IMR-90 (cell line): ENCODE data around the gene KLHL12. TPM values are rescaled to one million over a fixed set of nuclear protein-coding genes. Genes with fewer than 3 reads are reported as not detected.

Experiments used
- ATAC-seq: fragments of 200-7000 bp; cut with Tn5 transposase; 2 replicates; pipeline ENCODE4 v1.9.1; 2020; ENCODE audit warnings: low read depth, mild to moderate bottlenecking, moderate library complexity
- BruUV-seq: library from RNA; stranded (reverse); fragments of 400-500 nt; replicated peaks from 2 replicates; lab custom pipeline; 2021; lab: Mats Ljungman, UMichigan
- CTCF ChIA-PET: fragments of 300-600 bp; formaldehyde crosslinking; extraction: SDS; loops from one replicate; lab custom pipeline; 2021; ENCODE audit warnings: antibody characterized with exemption; lab: Yijun Ruan, JAX
- POLR2A ChIA-PET: fragments of 300-600 bp; sonication (Branson Sonifier 250); formaldehyde crosslinking; loops from one replicate; lab custom pipeline; 2022; ENCODE audit warnings: antibody characterized with exemption; ENCODE audit not compliant: unreplicated experiment; lab: Charles Lee
- DNase-seq: peaks from one replicate; pipeline ENCODE4 v3.0.0; 2013
- H2AFZ ChIP-seq: replicated peaks from 2 replicates; pipeline ENCODE3; 2013; ENCODE audit warnings: low read length, mild to moderate bottlenecking; ENCODE audit not compliant: poor library complexity
- H2AK5ac ChIP-seq: 2 replicates; pipeline ENCODE4 v1.6.1; 2013; ENCODE audit warnings: low read depth, low read length, inconsistent platforms
- H2AK9ac ChIP-seq: replicated peaks from 2 replicates; pipeline ENCODE3; 2013; ENCODE audit warnings: mild to moderate bottlenecking, low read depth, low read length, moderate library complexity; ENCODE audit not compliant: poor library complexity
- H2BK120ac ChIP-seq: 2 replicates; pipeline ENCODE4 v1.6.1; 2013; ENCODE audit warnings: low read depth, low read length, inconsistent platforms
- H2BK15ac ChIP-seq: 3 replicates; pipeline ENCODE4 v1.6.1; 2013; ENCODE audit warnings: low read depth, low read length, inconsistent platforms
- H2BK20ac ChIP-seq: 2 replicates; pipeline ENCODE4 v1.6.1; 2013; ENCODE audit warnings: low read depth, mild to moderate bottlenecking, inconsistent platforms, low read length, moderate library complexity
- H2BK5ac ChIP-seq: 2 replicates; pipeline ENCODE4 v1.6.1; 2013; ENCODE audit warnings: mild to moderate bottlenecking, low read depth, low read length, inconsistent platforms; ENCODE audit not compliant: poor library complexity, severe bottlenecking
- H3K14ac ChIP-seq: replicated peaks from 2 replicates; pipeline ENCODE4 v1.6.1; 2013; ENCODE audit warnings: low read depth, low read length, inconsistent platforms
- H3K18ac ChIP-seq: 2 replicates; pipeline ENCODE4 v1.6.1; 2013; ENCODE audit warnings: low read depth, low read length, control low read depth
- H3K23ac ChIP-seq: 2 replicates; pipeline ENCODE4 v1.6.1; 2013; ENCODE audit warnings: low read depth, low read length, inconsistent platforms
- H3K27ac ChIP-seq: 2 replicates; pipeline ENCODE4 v1.5.1; 2013; ENCODE audit warnings: mild to moderate bottlenecking, control low read depth, low read length; ENCODE audit not compliant: insufficient read depth
- H3K27me3 ChIP-seq: 2 replicates; pipeline ENCODE4 v1.6.1; 2013; ENCODE audit warnings: low read length; ENCODE audit not compliant: control insufficient read depth, insufficient read depth
- H3K36me3 ChIP-seq: 2 replicates; pipeline ENCODE4 v1.6.1; 2013; ENCODE audit warnings: low read length, mixed read lengths; ENCODE audit not compliant: control insufficient read depth, insufficient read depth
- H3K4ac ChIP-seq: 2 replicates; pipeline ENCODE4 v1.6.1; 2013; ENCODE audit warnings: low read depth, low read length, inconsistent platforms
- H3K4me1 ChIP-seq: 2 replicates; pipeline ENCODE4 v1.6.1; 2013; ENCODE audit warnings: low read length, mixed read lengths; ENCODE audit not compliant: control insufficient read depth, insufficient read depth
- H3K4me2 ChIP-seq: 2 replicates; pipeline ENCODE4 v1.6.1; 2013; ENCODE audit warnings: low read depth, mild to moderate bottlenecking, control low read depth, low read length, moderate library complexity
- H3K4me3 ChIP-seq: 2 replicates; pipeline ENCODE4 v1.5.1; 2013; ENCODE audit warnings: low read depth, mild to moderate bottlenecking, control low read depth, low read length, moderate library complexity; ENCODE audit not compliant: insufficient read depth
- H3K56ac ChIP-seq: 2 replicates; pipeline ENCODE4 v1.6.1; 2013; ENCODE audit warnings: low read length, inconsistent platforms; ENCODE audit not compliant: insufficient read depth; ENCODE audit errors: extremely low read depth
- H3K79me1 ChIP-seq, 2 experiments: 2 replicates each; pipeline ENCODE4 v1.6.1; 2013; ENCODE audit warnings: low read length in 2 of 2, inconsistent platforms in 1 of 2, low read depth in 1 of 2
- H3K9ac ChIP-seq: 2 replicates; pipeline ENCODE4 v1.6.1; 2013; ENCODE audit warnings: low read depth, low read length, control low read depth
- H3K9me1 ChIP-seq: 2 replicates; pipeline ENCODE4 v1.6.1; 2013; ENCODE audit warnings: low read length, inconsistent platforms; ENCODE audit not compliant: insufficient read depth
- H3K9me3 ChIP-seq: 2 replicates; pipeline ENCODE4 v1.6.1; 2013; ENCODE audit warnings: low read length; ENCODE audit not compliant: control insufficient read depth, insufficient read depth
- H4K20me1 ChIP-seq: 2 replicates; pipeline ENCODE4 v1.6.1; 2013; ENCODE audit warnings: low read length, inconsistent platforms; ENCODE audit not compliant: insufficient read depth
- H4K5ac ChIP-seq: 2 replicates; pipeline ENCODE4 v1.6.1; 2013; ENCODE audit warnings: mild to moderate bottlenecking, low read depth, low read length, control low read depth
- H4K8ac ChIP-seq, 2 experiments: 2 replicates each; pipeline ENCODE4 v1.6.1; 2013; ENCODE audit warnings: low read depth in 2 of 2, low read length in 2 of 2, control low read depth in 1 of 2, inconsistent platforms in 1 of 2
- H4K91ac ChIP-seq: 2 replicates; pipeline ENCODE4 v1.6.1; 2013; ENCODE audit warnings: low read depth, low read length, inconsistent platforms; ENCODE audit not compliant: insufficient read depth
- BHLHE40 ChIP-seq: fragments of 150-350 bp; IDR thresholded peaks from 2 replicates; pipeline ENCODE4 v1.6.1; 2016; ENCODE audit warnings: mild to moderate bottlenecking, low read depth, low read length
- CTCF ChIP-seq: conservative IDR thresholded peaks from 2 replicates; pipeline ENCODE4 v1.5.1; 2012; ENCODE audit warnings: mild to moderate bottlenecking, low read depth, low read length, improper control_type of control experiment
- FOS ChIP-seq: fragments of 150-350 bp; IDR thresholded peaks from 2 replicates; pipeline ENCODE4 v1.6.1; 2016; ENCODE audit warnings: low read depth, low read length
- MAFK ChIP-seq: IDR thresholded peaks from 2 replicates; pipeline ENCODE4 v1.6.1; 2012; ENCODE audit warnings: low read depth, low read length, improper control_type of control experiment
- MXI1 ChIP-seq: IDR thresholded peaks from 2 replicates; pipeline ENCODE4 v1.6.1; 2012; ENCODE audit warnings: low read depth, mild to moderate bottlenecking, low read length, moderate library complexity, borderline replicate concordance
- POLR2A ChIP-seq: IDR thresholded peaks from 2 replicates; pipeline ENCODE4 v1.6.1; 2012; ENCODE audit warnings: mild to moderate bottlenecking, low read depth, low read length
- RAD21 ChIP-seq: IDR thresholded peaks from 2 replicates; pipeline ENCODE4 v1.6.1; 2012; ENCODE audit warnings: low read length, improper control_type of control experiment
- RFX5 ChIP-seq: IDR thresholded peaks from 2 replicates; pipeline ENCODE4 v1.8.0; 2012; ENCODE audit warnings: low read depth, mild to moderate bottlenecking, low read length, moderate library complexity
- SMC3 ChIP-seq: fragments of 150-350 bp; IDR thresholded peaks from 2 replicates; pipeline ENCODE4 v1.6.1; 2016; ENCODE audit warnings: low read depth, mild to moderate bottlenecking, antibody characterized with exemption, low read length, moderate library complexity
- WGBS, 2 experiments: methylation state at CpG; one replicate each; pipeline versions ENCODE4 v1.1.5 to v1.1.7; 2013; ENCODE audit warnings: missing lambda C conversion rate in 2 of 2; ENCODE audit not compliant: insufficient read length in 1 of 2; ENCODE audit errors: extremely low coverage in 2 of 2; 5-methylcytosine and 5-hydroxymethylcytosine counted together
- dilution Hi-C: fragments of 300-500 bp; cut with HindIII; formaldehyde crosslinking; loops from one replicate; pipeline ENCODE4 v1.14.3; 2018; ENCODE audit warnings: low sequenced_read_pairs; ENCODE audit not compliant: unreplicated experiment
- in situ Hi-C: fragments of 300-500 bp; cut with MboI; formaldehyde crosslinking; loops from 3 replicates; pipeline ENCODE4 v1.14.3; 2019; ENCODE audit warnings: low sequenced_read_pairs, inconsistent platforms, mixed read lengths
- intact Hi-C: fragments of 100-400 bp; cut with micrococcal nuclease; formaldehyde crosslinking; loops from 2 replicates; pipeline ENCODE4 v1.10.0; 2022
- polyA plus RNA-seq, 3 experiments: library from polyadenylated mRNA; depleted of rRNA; stranded (reverse); fragments of >200 nt; gene quantifications; 2 replicates each; pipeline ENCODE4 v1.2.3, GENCODE V29; 2012; ENCODE audit warnings: low replicate concordance in 1 of 3
- total RNA-seq: library from RNA; depleted of rRNA; stranded (reverse); fragments of >200 nt; gene quantifications from 2 replicates; pipeline ENCODE4 v1.2.3, GENCODE V29; 2012

The KLHL12 gene
- total and polyA plus RNA-seq, 2 of the 4 experiments (the other 2 are of a cell fraction), result 17.2 to 38.4 TPM

- no peak overlapping the region for H3K4me3 ChIP-seq
- no TSS peak for BruUV-seq
- H2BK5ac ChIP-seq, result no peak overlapping the region
- H4K91ac ChIP-seq, result no peak overlapping the region
- H4K20me1 ChIP-seq, result 0 out of 2 replicates have a peak, but pooled peaks cover 3% of the 10 kb centered on the region
- no peaks in the 10 kb centered on the region for H3K9me3 ChIP-seq
- H2BK120ac ChIP-seq, result no peak overlapping the region
- CTCF ChIA-PET, result no interaction called here
- DNase-seq, result no peak
- H3K9ac ChIP-seq, result no peak overlapping the region
- H2AFZ ChIP-seq, result no peak overlapping the region
- no peak overlapping the region for H2BK20ac ChIP-seq
- H3K18ac ChIP-seq, result no peak overlapping the region
- no peak overlapping the region for H3K23ac ChIP-seq
- TF ChIP-seq BHLHE40 (no peak), MAFK (no peak), RAD21 (no peak), RFX5 (no peak), SMC3 (no peak), POLR2A (no peak), CTCF (no peak), FOS (no peak), MXI1 (no peak)
- no peak overlapping the region for H3K4me2 ChIP-seq
- no peak overlapping the region for H3K27ac ChIP-seq
- POLR2A ChIA-PET, result no interaction called here
- no peak overlapping the region for H4K5ac ChIP-seq
- no peak overlapping the region for H3K14ac ChIP-seq
- no peak overlapping the region for H2AK9ac ChIP-seq
- H3K27me3 ChIP-seq, result no peaks in the 10 kb centered on the region
- WGBS, 2 experiments, result no CpG with 5 or more reads among the region's 2 CpGs
- dilution Hi-C loops (no loop called here), intact Hi-C loops (no loop called here), in situ Hi-C loops (no loop called here)
- H3K56ac ChIP-seq, result no peak overlapping the region
- no peak overlapping the region for H2BK15ac ChIP-seq
- H3K79me1 ChIP-seq, result peaks cover 3 to 9% of the 10 kb centered on the region in 2 experiments; a peak in 3 of 4 replicates
- H2AK5ac ChIP-seq, result no peak overlapping the region
- no peak overlapping the region for H4K8ac ChIP-seq
- no peaks in the 10 kb centered on the region for H3K4me1 ChIP-seq
- no peak overlapping the region for H3K4ac ChIP-seq
- ATAC-seq, result no peak
- H3K9me1 ChIP-seq, result no peaks in the 10 kb centered on the region
- peaks cover 48% of the 10 kb centered on the region for H3K36me3 ChIP-seq
These were observed 18.4 kb upstream of the KLHL12 start for GRCh38 chr1:202945483-202945882.
